SH-SY5Y (cell line): ENCODE results near the gene DLL1.

Experiments
- GATA2 ChIP-seq: IDR thresholded peaks from 2 replicates; pipeline ENCODE4 v1.6.1; 2011; ENCODE audit warnings: mild to moderate bottlenecking, low read depth, low read length
- GATA3 ChIP-seq: IDR thresholded peaks from 2 replicates; pipeline ENCODE4 v1.6.1; 2011; ENCODE audit warnings: low read depth, mild to moderate bottlenecking, low read length, moderate library complexity

- no peak for TF ChIP-seq GATA3
- TF ChIP-seq GATA2: no peak
Observed at GRCh38 chr6:170272341-170273065, 18.4 kb downstream of the DLL1 start.
